Body of pancreas (tissue), 4 donors: Measurements from ENCODE around the gene TRPV6. TPM values are rescaled to one million over a fixed set of nuclear protein-coding genes. Genes with fewer than 3 reads are reported as not detected.

Experiments
- ATAC-seq: fragments of 150-250 bp; one replicate; pipeline ENCODE4 v1.9.1; 2016
- DNase-seq, 4 donors: peaks; one replicate each; pipeline ENCODE4 v3.0.0-alpha.2; 2019
- H3K27ac ChIP-seq, 4 donors: fragments of 200-600 bp; sonication (generic); 1 replicate in 3 of 4; 2 replicates in 1 of 4; pipeline versions ENCODE4 v1.5.1 to v1.6.1; 2016 to 2019; ENCODE audit warnings: mild to moderate bottlenecking in 1 of 4, mixed read lengths in 1 of 4, moderate library complexity in 1 of 4
- H3K27me3 ChIP-seq, 2 donors: fragments of 200-600 bp; sonication (generic); one replicate each; pipeline ENCODE4 v1.6.0; 2016; ENCODE audit warnings: mild to moderate bottlenecking in 1 of 2
- H3K36me3 ChIP-seq, 2 donors: fragments of 200-600 bp; sonication (generic); replicated peaks in 1 of 2; 2 replicates each; pipeline ENCODE4 v1.5.1; 2016; ENCODE audit warnings: low read depth in 2 of 2; ENCODE audit not compliant: insufficient read depth in 1 of 2
- H3K4me1 ChIP-seq: fragments of 200-600 bp; sonication (generic); one replicate; pipeline ENCODE4 v1.6.0; 2016
- H3K4me3 ChIP-seq, 2 donors: fragments of 200-600 bp; sonication (generic); 1 replicate in 1 of 2; 2 replicates in 1 of 2; pipeline ENCODE4 v1.5.1; 2016 to 2019
- H3K9me3 ChIP-seq, 3 donors: fragments of 200-600 bp; sonication (generic); 1 replicate in 2 of 3; 2 replicates in 1 of 3; pipeline ENCODE4 v1.5.1; 2016
- POLR2A ChIP-seq, 3 donors: fragments of 450-650 bp; IDR thresholded peaks; one replicate each; pipeline ENCODE4 v1.6.1; 2016; ENCODE audit warnings: antibody characterized with exemption in 3 of 3, mild to moderate bottlenecking in 2 of 3
- WGBS, 2 donors: methylation state at CpG; one replicate each; pipeline ENCODE4 v1.1.5; 2017; 5-methylcytosine and 5-hydroxymethylcytosine counted together
- intact Hi-C: fragments of 100-400 bp; cut with DNase I; formaldehyde crosslinking; loops from one replicate; pipeline ENCODE4 v1.15.1; 2023
- total RNA-seq, 2 donors: library from RNA; depleted of rRNA; stranded (reverse); fragments of >200 nt; gene quantifications; one replicate each; pipeline ENCODE4 v1.1.0, GENCODE V29; 2016
- TF ChIP-seq, protein P1 (sequence below), 7 experiments: fragments of 450-650 bp in 4 of 7; fragments of 200-600 bp in 3 of 7; sonication (generic) in 3 of 7; IDR thresholded peaks; one replicate each; pipeline ENCODE4 v1.5.1; 2016 to 2019; ENCODE audit warnings: antibody characterized with exemption in 7 of 7

The TRPV6 gene
- total RNA-seq, 2 donors from 2014 or later, result 61.7 to 110 TPM

DNA sequence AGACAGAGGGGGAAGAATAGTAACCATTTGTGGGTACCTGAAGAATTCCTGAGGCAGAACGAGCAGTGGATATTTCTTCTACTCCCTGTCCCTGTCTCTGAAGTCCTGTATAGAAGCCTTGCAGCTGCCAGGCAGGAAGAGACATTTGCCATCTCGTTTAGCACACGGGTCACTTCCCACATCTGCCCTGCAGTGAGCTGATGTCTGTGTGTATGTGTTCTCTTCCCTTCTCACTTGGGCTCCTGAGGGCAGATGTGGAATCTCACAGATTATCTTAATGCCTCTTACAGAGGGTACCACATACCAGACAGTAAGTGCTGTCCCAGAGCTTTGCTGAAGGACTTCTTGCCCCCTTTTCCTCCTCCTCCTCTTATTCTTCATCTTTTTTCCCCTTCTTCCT lies 14.1 kb upstream of the TRPV6 start:
- Histone ChIP-seq H3K9me3 (no peaks in the 10 kb centered on the region), H3K36me3 (no peaks in the 10 kb centered on the region), H3K4me1 (peaks cover 26% of the 10 kb centered on the region), H3K4me3 (no peak overlapping the region), H3K27me3 (no peaks in the 10 kb centered on the region), H3K27ac (peak overlapping the region in 3 of 4 donors; percentile 5 to 36 (median 24))
- DNase-seq (no peak), ATAC-seq (no peak)
- 22 to 36% methylated on average over 3 of the region's 3 CpGs for WGBS, 2 donors
- intact Hi-C loops, result no loop called here
- TF ChIP-seq POLR2A (IDR thresholded peaks at IDR 0.05), result no peak
- TF ChIP-seq, protein P1, sequence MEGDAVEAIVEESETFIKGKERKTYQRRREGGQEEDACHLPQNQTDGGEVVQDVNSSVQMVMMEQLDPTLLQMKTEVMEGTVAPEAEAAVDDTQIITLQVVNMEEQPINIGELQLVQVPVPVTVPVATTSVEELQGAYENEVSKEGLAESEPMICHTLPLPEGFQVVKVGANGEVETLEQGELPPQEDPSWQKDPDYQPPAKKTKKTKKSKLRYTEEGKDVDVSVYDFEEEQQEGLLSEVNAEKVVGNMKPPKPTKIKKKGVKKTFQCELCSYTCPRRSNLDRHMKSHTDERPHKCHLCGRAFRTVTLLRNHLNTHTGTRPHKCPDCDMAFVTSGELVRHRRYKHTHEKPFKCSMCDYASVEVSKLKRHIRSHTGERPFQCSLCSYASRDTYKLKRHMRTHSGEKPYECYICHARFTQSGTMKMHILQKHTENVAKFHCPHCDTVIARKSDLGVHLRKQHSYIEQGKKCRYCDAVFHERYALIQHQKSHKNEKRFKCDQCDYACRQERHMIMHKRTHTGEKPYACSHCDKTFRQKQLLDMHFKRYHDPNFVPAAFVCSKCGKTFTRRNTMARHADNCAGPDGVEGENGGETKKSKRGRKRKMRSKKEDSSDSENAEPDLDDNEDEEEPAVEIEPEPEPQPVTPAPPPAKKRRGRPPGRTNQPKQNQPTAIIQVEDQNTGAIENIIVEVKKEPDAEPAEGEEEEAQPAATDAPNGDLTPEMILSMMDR (IDR thresholded peaks at IDR 0.05), result no peak

- Histone ChIP-seq H3K27ac (peak overlapping the region in 1 of 4 donors; percentile 1), H3K36me3 (no peaks in the 10 kb centered on the region), H3K27me3 (no peaks in the 10 kb centered on the region), H3K4me3 (no peak overlapping the region), H3K4me1 (peaks cover 26% of the 10 kb centered on the region), H3K9me3 (no peaks in the 10 kb centered on the region)
- TF ChIP-seq POLR2A (IDR thresholded peaks at IDR 0.05), result no peak
- TF ChIP-seq, protein P1 (IDR thresholded peaks at IDR 0.05), result no peak
- intact Hi-C loops, result no loop called here
- 49 to 60% methylated on average over 3 of the region's 3 CpGs for WGBS, 2 donors
- DNase-seq, result peak in 3 of 4 donors; percentile 27 to 38 (median 32)
- ATAC-seq, result peak; percentile 71
Measured at GRCh38 chr7:142898377-142899170, 13.0 kb upstream of the TRPV6 start.

GRCh38 chr7:142897691-142898090 lies 12.1 kb upstream of the TRPV6 start:
- H3K4me3 ChIP-seq, result no peak overlapping the region
- ATAC-seq (no peak), DNase-seq (no peak)
- no peaks in the 10 kb centered on the region for H3K36me3 ChIP-seq
- no peak for TF ChIP-seq POLR2A (IDR thresholded peaks at IDR 0.05)
- TF ChIP-seq, protein P1 (IDR thresholded peaks at IDR 0.05), result no peak
- no peak overlapping the region for H3K27ac ChIP-seq
- WGBS, 2 donors, result 87 to 89% methylated on average over 7 of the region's 7 CpGs
- peaks cover 26% of the 10 kb centered on the region for H3K4me1 ChIP-seq
- no peaks in the 10 kb centered on the region for H3K27me3 ChIP-seq
- intact Hi-C loops, result no loop called here
- no peaks in the 10 kb centered on the region for H3K9me3 ChIP-seq

DNA sequence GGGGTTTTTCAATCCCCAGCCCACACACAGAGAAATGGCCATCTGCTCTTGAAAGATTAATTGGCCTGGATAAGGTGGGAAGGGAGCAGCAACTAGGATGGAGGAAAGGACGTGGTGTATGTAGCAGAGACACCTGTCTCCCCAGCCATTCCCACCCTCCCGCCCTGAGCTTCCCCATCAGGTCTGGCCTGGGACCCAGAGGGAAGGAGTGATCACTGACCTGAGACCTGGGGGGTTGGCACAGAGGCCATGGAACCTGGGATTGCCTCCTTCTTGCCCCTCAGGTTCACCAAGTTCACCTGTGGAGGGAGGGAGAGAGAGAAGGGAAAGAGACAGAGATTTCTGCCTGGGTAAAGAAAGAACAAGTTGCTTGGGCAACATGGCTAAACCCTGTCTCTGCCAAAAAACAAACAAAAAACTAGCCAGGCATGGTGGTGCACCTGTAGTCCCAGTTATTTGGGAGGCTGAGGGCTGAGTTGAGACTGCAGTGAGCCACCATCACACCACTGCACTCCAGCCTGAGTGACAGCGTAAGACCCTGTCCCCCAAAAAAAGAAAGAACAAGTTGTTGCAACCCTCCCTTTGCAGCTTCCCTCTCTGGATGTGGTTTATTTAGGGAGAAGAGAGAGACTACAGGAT lies 11.3 kb upstream of the TRPV6 start:
- Histone ChIP-seq H3K9me3 (no peaks in the 10 kb centered on the region), H3K27ac (no peak overlapping the region), H3K4me3 (no peak overlapping the region), H3K4me1 (peaks cover 26% of the 10 kb centered on the region), H3K36me3 (no peaks in the 10 kb centered on the region), H3K27me3 (no peaks in the 10 kb centered on the region)
- intact Hi-C loops, result no loop called here
- ATAC-seq, result no peak
- DNase-seq, result no peak
- TF ChIP-seq POLR2A (IDR thresholded peaks at IDR 0.05), result no peak
- TF ChIP-seq, protein P1 (IDR thresholded peaks at IDR 0.05), result no peak
- WGBS, 2 donors, result 71 to 84% methylated on average over 3 of the region's 3 CpGs
